HepG2 (cell line): ENCODE results near the gene SCAF11. TPM values are rescaled to one million over a fixed set of nuclear protein-coding genes. Genes with fewer than 3 reads are reported as not detected.

Source experiments
- ATAC-seq: fragments of 200-7000 bp; cut with Tn5 transposase; 3 replicates; pipeline ENCODE4 v1.9.1; 2020; ENCODE audit warnings: mild to moderate bottlenecking, moderate library complexity
- BruUV-seq: library from RNA; stranded (reverse); fragments of 400-500 nt; replicated peaks from 2 replicates; lab custom pipeline; 2021; lab: Mats Ljungman, UMichigan
- CTCF ChIA-PET: fragments of 300-600 bp; formaldehyde crosslinking; extraction: SDS; loops from one replicate; lab custom pipeline; 2021; ENCODE audit warnings: low total read pairs, inconsistent platforms, low intra/inter-chr PET ratio; lab: Yijun Ruan, JAX
- POLR2A ChIA-PET: fragments of 350-600 bp; sonication (Branson Sonifier 250); formaldehyde crosslinking; loops from one replicate; lab custom pipeline; 2020; ENCODE audit warnings: antibody characterized with exemption, inconsistent platforms; lab: Yijun Ruan, JAX
- DNase-seq: peaks from one replicate; pipeline ENCODE4 v3.0.0-alpha.2; 2015; ENCODE audit warnings: low spot score
- FAIRE-seq: peaks from 3 replicates; lab custom pipeline; 2011; peaks lifted over from hg19 to GRCh38; lab: Jason Lieb, UNC
- H2AFZ ChIP-seq: one replicate; pipeline ENCODE4 v1.6.1; 2011; ENCODE audit warnings: low read length, inconsistent platforms
- H3K27ac ChIP-seq: fragments of 300-600 bp; 3 replicates; pipeline ENCODE4 v1.8.0; 2011; ENCODE audit warnings: mixed run types, mild to moderate bottlenecking, mixed read lengths, low read length, inconsistent platforms; ENCODE audit not compliant: insufficient read depth; ENCODE audit errors: extremely low read length
- H3K27me3 ChIP-seq, 2 experiments: fragments of 200-600 bp in 1 of 2; 2 replicates in 1 of 2; 3 replicates in 1 of 2; pipeline versions ENCODE4 v1.6.0 to v1.8.0; 2011; ENCODE audit warnings: low read length in 2 of 2, mild to moderate bottlenecking in 2 of 2, moderate library complexity in 2 of 2, inconsistent platforms in 1 of 2; ENCODE audit not compliant: insufficient read depth in 2 of 2, control insufficient read depth in 1 of 2
- H3K36me3 ChIP-seq, 2 experiments: fragments of 200-600 bp in 1 of 2; replicated peaks in 1 of 2; 2 replicates in 1 of 2; 3 replicates in 1 of 2; pipeline versions ENCODE4 v1.5.1 to v1.8.0; 2011; ENCODE audit warnings: low read length in 2 of 2, inconsistent platforms in 1 of 2; ENCODE audit not compliant: insufficient read depth in 2 of 2, control insufficient read depth in 1 of 2
- H3K4me1 ChIP-seq: 2 replicates; pipeline ENCODE4 v1.5.1; 2012; ENCODE audit warnings: low read length, inconsistent platforms; ENCODE audit not compliant: insufficient read depth
- H3K4me2 ChIP-seq: 2 replicates; pipeline ENCODE4 v1.6.0; 2011; ENCODE audit warnings: low read depth, low read length, inconsistent platforms
- H3K4me3 ChIP-seq, 3 experiments: fragments of 200-600 bp in 1 of 3; sonication (generic), shearing (Covaris generic) in 1 of 3; replicated peaks in 1 of 3; 2 replicates each; pipeline ENCODE4 v1.5.1; 2011 to 2016; ENCODE audit warnings: low read length in 3 of 3, inconsistent platforms in 2 of 3, low read depth in 2 of 3, mild to moderate bottlenecking in 2 of 3, control low read depth in 1 of 3, mixed read lengths in 1 of 3; ENCODE audit not compliant: insufficient read depth in 1 of 3
- H3K79me2 ChIP-seq: one replicate; pipeline ENCODE4 v1.6.1; 2011; ENCODE audit warnings: low read length, inconsistent platforms; ENCODE audit not compliant: insufficient read depth
- H3K9ac ChIP-seq: 2 replicates; pipeline ENCODE4 v1.6.0; 2011; ENCODE audit warnings: mild to moderate bottlenecking, low read depth, low read length, inconsistent platforms; ENCODE audit not compliant: insufficient read depth
- H3K9me3 ChIP-seq: 2 replicates; pipeline ENCODE4 v1.5.1; 2012; ENCODE audit warnings: mild to moderate bottlenecking, low read length
- H4K20me1 ChIP-seq: 2 replicates; pipeline ENCODE4 v1.6.0; 2011; ENCODE audit warnings: inconsistent platforms, mild to moderate bottlenecking, low read length, moderate library complexity; ENCODE audit not compliant: insufficient read depth
- AKNA ChIP-seq: sonication (generic); formaldehyde crosslinking; IDR thresholded peaks from 2 replicates; pipeline ENCODE4 v1.4.0; 2020; ENCODE audit warnings: missing genetic modification reagents, borderline replicate concordance
- ATF1 ChIP-seq: IDR thresholded peaks from 2 replicates; pipeline ENCODE4 v1.6.1; 2016; ENCODE audit warnings: mild to moderate bottlenecking, control low read depth
- CCDC6 ChIP-seq: sonication (generic); formaldehyde crosslinking; IDR thresholded peaks from 2 replicates; pipeline ENCODE4 v1.8.1; 2022; ENCODE audit warnings: mild to moderate bottlenecking, missing genetic modification reagents, moderate library complexity
- CEBPZ ChIP-seq: IDR thresholded peaks from 2 replicates; pipeline ENCODE4 v1.6.1; 2012; ENCODE audit warnings: low read length, improper control_type of control experiment
- MTF2 ChIP-seq: sonication (generic); formaldehyde crosslinking; IDR thresholded peaks from 2 replicates; pipeline ENCODE4 v1.5.0; 2020; ENCODE audit warnings: missing genetic modification reagents, borderline replicate concordance
- NCOR1 ChIP-seq: fragments of 200-600 bp; sonication (generic); IDR thresholded peaks from 2 replicates; pipeline ENCODE4 v1.7.0; 2017; ENCODE audit warnings: antibody characterized with exemption, low read length, borderline replicate concordance
- SALL2 ChIP-seq: sonication (generic); formaldehyde crosslinking; IDR thresholded peaks from 2 replicates; pipeline ENCODE4 v1.8.1; 2023; ENCODE audit warnings: mild to moderate bottlenecking, missing genetic modification reagents, inconsistent platforms
- SP5 ChIP-seq: IDR thresholded peaks from 2 replicates; pipeline ENCODE4 v1.6.1; 2016; ENCODE audit warnings: low read depth, borderline replicate concordance
- THYN1 ChIP-seq: sonication (generic); formaldehyde crosslinking; IDR thresholded peaks from 2 replicates; pipeline ENCODE4 v1.8.1; 2023; ENCODE audit warnings: low read depth, mild to moderate bottlenecking, moderate library complexity, missing genetic modification reagents, borderline replicate concordance
- U2AF1 ChIP-seq: fragments of 200-400 bp; formaldehyde crosslinking; optimal IDR thresholded peaks from 2 replicates; pipeline ENCODE3; 2017; ENCODE audit warnings: mild to moderate bottlenecking, low read depth, low read length
- WGBS: methylation state at CpG from one replicate; pipeline ENCODE4 v1.1.6; 2017; ENCODE audit warnings: low lambda C conversion rate; 5-methylcytosine and 5-hydroxymethylcytosine counted together
- in situ Hi-C: cut with HindIII; loops from 2 replicates; pipeline ENCODE4 v1.10.0; 2017; ENCODE audit warnings: low pct_unique_long_range_greater_than_20kb; ENCODE audit not compliant: extremely low pct_ligation_motif_present
- intact Hi-C: fragments of 100-400 bp; cut with micrococcal nuclease; formaldehyde crosslinking; loops from one replicate; pipeline ENCODE4 v1.10.0; 2022; ENCODE audit not compliant: unreplicated experiment
- polyA plus RNA-seq, 8 experiments: library from polyadenylated mRNA; depleted of rRNA in 3 of 8; stranded (reverse) in 7 of 8; unstranded in 1 of 8; fragments of >200 nt; fragmentation: Illumina TruSeq in 4 of 8; extraction: Trizol in 4 of 8; gene quantifications; 2 replicates each; pipeline versions ENCODE4 v1.2.1 to v1.2.3, GENCODE V29; 2011 to 2016; ENCODE audit warnings: low read depth in 4 of 8, missing spikeins in 1 of 8, mixed read lengths in 1 of 8; ENCODE audit not compliant: insufficient read depth in 1 of 8
- total RNA-seq, 5 experiments: library from RNA; depleted of rRNA; stranded (reverse); fragments of >200 nt; fragmentation: Illumina TruSeq; extraction: Trizol; gene quantifications; 2 replicates each; pipeline ENCODE4 v1.2.3, GENCODE V29; 2016; ENCODE audit warnings: low read depth in 1 of 5
- TF ChIP-seq, protein P1 (sequence below): sonication (generic); formaldehyde crosslinking; IDR thresholded peaks from 2 replicates; pipeline ENCODE4 v1.8.1; 2023; ENCODE audit warnings: mild to moderate bottlenecking, inconsistent platforms, moderate library complexity, missing genetic modification reagents, borderline replicate concordance
- TF ChIP-seq, protein P2 (sequence below): sonication (generic); formaldehyde crosslinking; IDR thresholded peaks from 2 replicates; pipeline ENCODE4 v1.8.0; 2022; ENCODE audit warnings: missing genetic modification reagents, low read depth, mild to moderate bottlenecking, borderline replicate concordance

The SCAF11 gene
- total and polyA plus RNA-seq, 2 of the 13 experiments (the other 11 are each of a cell fraction or from before 2014, with no cell fraction given), result 26.9 to 38.3 TPM

DNA sequence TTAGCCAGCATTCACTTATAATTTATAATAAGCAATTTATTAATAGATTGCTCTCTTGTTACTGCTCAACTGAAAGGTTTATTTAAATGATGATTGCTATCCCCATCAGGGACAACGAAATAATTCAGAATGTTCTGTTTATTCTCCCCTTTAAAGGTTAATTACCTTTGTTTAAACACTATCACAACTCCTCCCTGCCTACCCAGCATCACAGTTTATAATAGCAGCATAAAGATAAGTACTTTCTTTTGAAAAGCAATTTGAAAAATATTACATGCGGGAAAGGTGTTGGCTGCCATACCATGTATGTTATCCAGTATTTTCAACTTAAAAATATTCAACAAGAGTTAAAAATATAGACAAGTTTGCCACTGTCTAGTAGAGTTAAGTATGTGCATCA is 30.6 kb downstream of the SCAF11 start (continued):
- no peak for TF ChIP-seq CCDC6 (CRISPR knock-in tag)

DNA sequence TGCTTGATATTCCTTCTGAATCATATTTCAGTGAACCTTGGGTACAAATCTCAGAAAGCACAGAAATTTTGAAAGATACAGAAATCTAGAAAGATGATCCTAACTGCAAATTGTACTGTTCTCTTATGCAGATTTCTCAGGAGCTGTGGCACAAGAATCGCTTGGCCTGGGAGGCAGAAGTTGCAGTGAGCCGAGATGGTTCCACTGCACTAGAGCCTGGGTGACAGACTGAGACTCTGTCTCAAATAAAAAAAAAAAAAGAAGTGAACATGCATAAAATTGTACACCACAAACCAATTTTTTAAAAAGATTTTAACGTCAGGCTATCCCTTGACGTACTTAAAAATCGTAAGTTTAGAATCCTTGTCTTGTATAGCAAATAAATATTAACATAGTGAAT is 31.3 kb downstream of the SCAF11 start:
- H3K79me2 ChIP-seq, result peaks cover 17% of the 10 kb centered on the region
- POLR2A ChIA-PET, result no interaction called here
- WGBS, result 97% methylated on average over 5 of the region's 5 CpGs
- no peak for TF ChIP-seq NCOR1
- TF ChIP-seq AKNA (CRISPR knock-in tag), result no peak
- TF ChIP-seq, protein P1, sequence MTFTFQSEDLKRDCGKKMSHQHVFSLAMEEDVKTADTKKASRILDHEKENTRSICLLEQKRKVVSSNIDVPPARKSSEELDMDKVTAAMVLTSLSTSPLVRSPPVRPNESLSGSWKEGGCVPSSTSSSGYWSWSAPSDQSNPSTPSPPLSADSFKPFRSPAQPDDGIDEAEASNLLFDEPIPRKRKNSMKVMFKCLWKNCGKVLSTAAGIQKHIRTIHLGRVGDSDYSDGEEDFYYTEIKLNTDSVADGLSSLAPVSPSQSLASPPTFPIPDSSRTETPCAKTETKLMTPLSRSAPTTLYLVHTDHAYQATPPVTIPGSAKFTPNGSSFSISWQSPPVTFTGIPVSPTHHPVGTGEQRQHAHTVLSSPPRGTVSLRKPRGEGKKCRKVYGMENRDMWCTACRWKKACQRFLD, result no peak
- TF ChIP-seq THYN1 (CRISPR knock-in tag), result no peak
- no peak for TF ChIP-seq U2AF1
- TF ChIP-seq ATF1 (CRISPR knock-in tag), result no peak
- TF ChIP-seq SP5 (CRISPR knock-in tag), result no peak
- no peak for TF ChIP-seq CEBPZ
- TF ChIP-seq, protein P2, sequence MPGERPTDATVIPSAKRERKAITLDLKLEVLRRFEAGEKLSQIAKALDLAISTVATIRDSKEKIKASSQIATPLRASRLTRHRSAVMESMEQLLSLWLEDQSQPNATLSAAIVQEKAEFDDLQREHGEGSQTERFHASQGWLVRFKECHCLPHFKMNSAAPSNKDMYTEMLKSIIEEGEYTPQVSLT, result no peak
- TF ChIP-seq SALL2 (CRISPR knock-in tag), result no peak
- no peak for TF ChIP-seq MTF2 (CRISPR knock-in tag)

More for the DNA sequence above, 31.3 kb downstream of the SCAF11 start:
- no TSS peak for BruUV-seq
- Histone ChIP-seq H3K36me3 (peaks cover 4 to 46% of the 10 kb centered on the region in 2 experiments), H3K27ac (no peak overlapping the region), H4K20me1 (no peaks in the 10 kb centered on the region; the same call in 1 of the 2 replicates), H3K9me3 (no peaks in the 10 kb centered on the region), H3K4me2 (no peak overlapping the region), H2AFZ (no peak overlapping the region), H3K27me3 (no peaks in the 10 kb centered on the region), H3K4me1 (no peaks in the 10 kb centered on the region), H3K9ac (no peak overlapping the region), H3K4me3 (no peak overlapping the region)
- CTCF ChIA-PET, result no interaction called here
- DNase-seq (no peak), ATAC-seq (no peak), FAIRE-seq (no peak)
- in situ Hi-C loops, result no loop called here
- intact Hi-C loops, result no loop called here
